Mesothelial cell of epicardium (in vitro differentiated cells): ENCODE measurements around the gene STXBP1. TPM values are rescaled to one million over a fixed set of nuclear protein-coding genes. Genes with fewer than 3 reads are reported as not detected.

Source experiments
- DNase-seq, 2 experiments: peaks; one replicate each; pipeline ENCODE4 v3.0.0; 2021; ENCODE audit warnings: low spot score in 2 of 2; ENCODE audit not compliant: unreplicated experiment in 2 of 2
- H3K27ac Mint-ChIP-seq: 2 replicates; pipeline ENCODE4 v1.8.0; 2021; ENCODE audit warnings: mixed read lengths
- H3K27me3 Mint-ChIP-seq: 2 replicates; pipeline ENCODE4 v1.8.0; 2021; ENCODE audit warnings: low read depth, mixed read lengths
- H3K36me3 Mint-ChIP-seq: 2 replicates; pipeline ENCODE4 v1.8.0; 2021; ENCODE audit warnings: mixed read lengths
- H3K4me1 Mint-ChIP-seq: 2 replicates; pipeline ENCODE4 v1.8.0; 2021; ENCODE audit warnings: mixed read lengths
- H3K4me3 Mint-ChIP-seq: 2 replicates; pipeline ENCODE4 v1.8.0; 2021; ENCODE audit warnings: mild to moderate bottlenecking, moderate library complexity, mixed read lengths
- H3K9me3 Mint-ChIP-seq: 2 replicates; pipeline ENCODE4 v1.8.0; 2021; ENCODE audit warnings: mixed read lengths
- CTCF ChIP-seq: fragments of 200-600 bp; sonication (generic); IDR thresholded peaks from one replicate; pipeline ENCODE4 v1.5.0; 2021; ENCODE audit warnings: antibody characterized with exemption; ENCODE audit not compliant: unreplicated experiment
- total RNA-seq: library from RNA; stranded (reverse); gene quantifications from 3 replicates; pipeline ENCODE4 v1.2.1, GENCODE V29; 2021

STXBP1 gene
- 94.9 to 112 TPM (median 105 TPM) in 3 replicates for total RNA-seq

- peak; percentile 89 to 93 for DNase-seq
- no peaks in the 10 kb centered on the region for H3K9me3 Mint-ChIP-seq
- H3K4me3 Mint-ChIP-seq, result peak within 1 kb of the TSS; percentile 87
- H3K4me1 Mint-ChIP-seq, result peaks cover 40% of the 10 kb centered on the region
- H3K36me3 Mint-ChIP-seq, result no peaks in the 10 kb centered on the region
- H3K27me3 Mint-ChIP-seq, result no peaks in the 10 kb centered on the region
- no peak for TF ChIP-seq CTCF
- peak within 1 kb of the TSS; percentile 88 for H3K27ac Mint-ChIP-seq
Observed at GRCh38 chr9:127611899-127612790, at the start of gene STXBP1. TSS of gene STXBP1 (plus strand) at chr9:127612277. CDS start at chr9:127612404, 127 bp downstream.

- H3K36me3 Mint-ChIP-seq, result peaks cover 5% of the 10 kb centered on the region
- no peaks in the 10 kb centered on the region for H3K9me3 Mint-ChIP-seq
- H3K4me3 Mint-ChIP-seq, result no peak overlapping the region
- peak overlapping the region; percentile 96 for H3K27ac Mint-ChIP-seq
- no peak for DNase-seq
- no peaks in the 10 kb centered on the region for H3K27me3 Mint-ChIP-seq
- H3K4me1 Mint-ChIP-seq, result peaks cover 51% of the 10 kb centered on the region
- TF ChIP-seq CTCF, result no peak
Observed at GRCh38 chr9:127562279-127562796, 49.7 kb upstream of the STXBP1 start.

- Mint-ChIP-seq H3K9me3 (no peaks in the 10 kb centered on the region), H3K27me3 (no peaks in the 10 kb centered on the region), H3K36me3 (peaks cover 5% of the 10 kb centered on the region), H3K4me1 (peaks cover 50% of the 10 kb centered on the region), H3K27ac (peak overlapping the region; percentile 96), H3K4me3 (no peak overlapping the region)
- DNase-seq, result no peak
- no peak for TF ChIP-seq CTCF
Observed at GRCh38 chr9:127562841-127563401, 49.2 kb upstream of the STXBP1 start.

GRCh38 chr9:127563579-127563978 is 48.5 kb upstream of the STXBP1 start:
- no peaks in the 10 kb centered on the region for H3K27me3 Mint-ChIP-seq
- no peak for TF ChIP-seq CTCF
- DNase-seq, result no peak
- H3K36me3 Mint-ChIP-seq, result peaks cover 5% of the 10 kb centered on the region
- no peak overlapping the region for H3K4me3 Mint-ChIP-seq
- H3K4me1 Mint-ChIP-seq, result peaks cover 44% of the 10 kb centered on the region
- H3K27ac Mint-ChIP-seq, result no peak overlapping the region
- no peaks in the 10 kb centered on the region for H3K9me3 Mint-ChIP-seq

- Mint-ChIP-seq H3K9me3 (no peaks in the 10 kb centered on the region), H3K4me1 (peaks cover 47% of the 10 kb centered on the region), H3K27me3 (no peaks in the 10 kb centered on the region), H3K27ac (no peak overlapping the region), H3K36me3 (peaks cover 5% of the 10 kb centered on the region), H3K4me3 (no peak overlapping the region)
- no peak for DNase-seq
- no peak for TF ChIP-seq CTCF
Observed at GRCh38 chr9:127565231-127565630, 46.8 kb upstream of the STXBP1 start.
